Fibroblast of pulmonary artery (primary cell): ENCODE results near the gene SUSD2.

ENCODE experiments used
- DNase-seq: peaks from one replicate; pipeline ENCODE4 v3.0.0-alpha.2; 2010; ENCODE audit warnings: low read depth
- H3K4me3 ChIP-seq: replicated peaks from 2 replicates; pipeline ENCODE4 v1.5.1; 2011; ENCODE audit warnings: low read depth, mild to moderate bottlenecking, control low read depth, low read length, moderate library complexity
- CTCF ChIP-seq: IDR thresholded peaks from 2 replicates; pipeline ENCODE4 v1.5.1; 2011; ENCODE audit warnings: mild to moderate bottlenecking, control low read depth, low read length, inconsistent platforms; ENCODE audit errors: missing control alignments

The SUSD2 gene

GRCh38 chr22:24185501-24186351 lies 4.4 kb downstream of the SUSD2 start:
- DNase-seq, result no peak

GRCh38 chr22:24186352-24186740 lies 5.1 kb downstream of the SUSD2 start:
- H3K4me3 ChIP-seq, result no peak overlapping the region
- no peak for DNase-seq
- TF ChIP-seq CTCF, result no peak

More at GRCh38 chr22:24185501-24186351, 4.4 kb downstream of the SUSD2 start:
- TF ChIP-seq CTCF, result no peak
- no peak overlapping the region for H3K4me3 ChIP-seq

- TF ChIP-seq CTCF, result no peak
- no peak for DNase-seq
- H3K4me3 ChIP-seq, result no peak overlapping the region
These were observed 5.8 kb downstream of the SUSD2 start for GRCh38 chr22:24186892-24187670.

DNA sequence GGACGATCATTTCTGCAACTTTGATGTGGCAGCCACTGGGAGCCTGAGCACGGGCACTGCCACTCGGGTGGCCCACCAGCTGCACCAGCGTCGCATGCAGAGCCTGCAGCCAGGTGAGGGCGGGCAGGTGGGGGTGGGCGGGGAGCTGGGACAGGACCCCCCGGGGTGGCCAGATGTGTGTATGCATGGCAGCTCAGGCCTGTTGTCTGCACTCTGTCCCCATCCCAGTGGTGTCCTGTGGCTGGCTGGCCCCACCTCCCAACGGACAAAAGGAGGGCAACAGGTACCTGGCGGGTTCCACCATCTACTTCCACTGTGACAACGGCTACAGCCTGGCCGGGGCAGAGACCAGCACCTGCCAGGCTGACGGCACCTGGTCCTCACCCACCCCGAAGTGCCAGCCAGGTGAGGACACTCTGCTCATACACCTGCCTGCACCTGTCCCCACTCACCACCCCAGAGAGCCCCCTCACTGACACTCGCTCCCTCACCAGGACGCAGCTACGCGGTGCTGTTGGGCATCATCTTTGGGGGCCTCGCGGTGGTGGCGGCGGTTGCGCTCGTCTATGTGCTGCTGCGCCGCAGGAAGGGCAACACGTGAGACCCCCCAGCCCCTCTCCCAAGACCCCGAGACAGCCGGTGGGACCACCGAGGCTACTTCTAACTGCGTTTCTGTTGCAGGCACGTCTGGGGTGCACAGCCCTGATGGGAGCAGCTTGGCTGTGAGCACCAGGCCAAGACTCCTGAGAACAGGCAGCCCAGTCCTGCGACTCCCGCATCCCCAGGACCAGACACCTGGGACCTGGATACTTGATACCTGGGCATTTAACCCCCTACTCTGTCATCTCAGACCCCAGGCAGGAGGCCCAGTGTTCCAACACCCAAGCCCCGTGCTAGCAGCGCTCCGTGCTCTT lies 6.7 kb downstream of the SUSD2 start:
- TF ChIP-seq CTCF, result no peak
- no peak for DNase-seq
- H3K4me3 ChIP-seq, result no peak overlapping the region

DNA sequence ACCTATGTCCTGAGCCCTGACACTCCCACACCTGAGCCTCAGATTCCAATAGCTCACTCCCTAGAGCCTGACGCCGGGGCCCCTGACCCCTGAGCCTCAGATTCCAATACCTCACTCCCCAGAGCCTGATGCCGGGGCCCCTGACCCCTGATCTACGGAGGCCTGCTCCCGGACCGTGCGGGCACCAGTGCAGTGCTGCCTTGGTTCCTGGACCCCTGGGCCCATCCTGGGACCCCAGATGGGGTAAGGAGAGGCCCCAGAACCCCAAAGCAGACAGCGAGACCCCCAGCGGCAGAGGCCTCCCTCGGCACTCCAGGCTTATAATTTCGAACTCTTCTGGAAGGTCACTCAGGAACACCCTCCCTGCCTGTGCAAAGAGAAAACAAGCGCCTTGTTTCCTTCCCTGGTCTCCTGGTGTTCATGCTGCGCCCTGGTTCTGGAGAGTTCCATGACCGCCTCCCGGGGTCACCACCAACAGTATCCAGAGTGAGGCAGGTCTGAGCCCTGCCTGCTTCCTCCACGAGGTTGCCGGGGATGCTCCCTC lies 7.5 kb downstream of the SUSD2 start:
- no peak for DNase-seq
- TF ChIP-seq CTCF, result no peak
- H3K4me3 ChIP-seq, result no peak overlapping the region

GRCh38 chr22:24189249-24190158 lies 8.2 kb downstream of the SUSD2 start:
- TF ChIP-seq CTCF, result peak; percentile 91
- DNase-seq, result peak; percentile 76
- H3K4me3 ChIP-seq, result no peak overlapping the region
